GM23248 (cell line): ENCODE data around the gene DPYD.

Experiments used
- EZH2 ChIP-seq: fragments of 200-600 bp; sonication (generic); IDR thresholded peaks from 2 replicates; pipeline ENCODE4 v1.6.1; 2018; ENCODE audit warnings: antibody characterized with exemption, mild to moderate bottlenecking; ENCODE audit not compliant: insufficient read depth, poor library complexity, severe bottlenecking
- EZH2phosphoT487 ChIP-seq: fragments of 200-600 bp; sonication (generic); IDR thresholded peaks from 2 replicates; pipeline ENCODE4 v1.6.1; 2018; ENCODE audit warnings: antibody characterized with exemption, moderate library complexity, mild to moderate bottlenecking, low read depth; ENCODE audit not compliant: insufficient read depth

GRCh38 chr1:97348599-97349265 lies 572.1 kb downstream of the DPYD start:
- TF ChIP-seq EZH2 (no peak), EZH2phosphoT487 (no peak)
